IPS-18c (cell line): ENCODE results near the gene CUTC.

ENCODE experiments used
- H3K4me3 ChIP-seq: 2 replicates; pipeline ENCODE4 v1.7.0; 2013; ENCODE audit warnings: low read depth, mild to moderate bottlenecking, low read length, moderate library complexity; ENCODE audit not compliant: insufficient read depth
- H3K9me3 ChIP-seq: one replicate; pipeline ENCODE4 v1.6.1; 2013; ENCODE audit warnings: mild to moderate bottlenecking, low read length, moderate library complexity; ENCODE audit not compliant: control insufficient read depth, insufficient read depth

CUTC gene

GRCh38 chr10:99769706-99770105 lies 37.7 kb downstream of the CUTC start:
- no peak overlapping the region for H3K4me3 ChIP-seq
- no peaks in the 10 kb centered on the region for H3K9me3 ChIP-seq

GRCh38 chr10:99770408-99771045 lies 38.5 kb downstream of the CUTC start:
- Histone ChIP-seq H3K4me3 (no peak overlapping the region), H3K9me3 (no peaks in the 10 kb centered on the region)

DNA sequence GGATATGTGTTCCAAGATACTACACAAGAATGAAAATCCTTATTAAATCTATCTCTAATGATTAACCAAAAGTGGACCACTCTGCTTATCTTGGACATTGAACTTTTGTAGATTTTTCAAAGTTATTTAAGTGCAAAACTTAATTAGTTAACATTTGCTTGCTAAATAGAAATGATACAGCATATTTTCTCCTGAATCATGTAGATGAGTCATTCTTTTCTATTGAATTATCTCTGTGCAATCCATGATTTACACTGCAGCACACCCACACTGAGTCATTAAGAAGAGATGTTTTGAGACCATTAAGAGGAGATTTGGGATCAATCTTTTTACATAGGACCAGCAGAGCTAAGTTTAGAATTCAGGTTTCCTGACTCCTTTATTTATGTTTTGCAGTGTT lies 43.8 kb downstream of the CUTC start:
- H3K9me3 ChIP-seq = no peaks in the 10 kb centered on the region
- no peak overlapping the region for H3K4me3 ChIP-seq

- H3K9me3 ChIP-seq = no peaks in the 10 kb centered on the region
- no peak overlapping the region for H3K4me3 ChIP-seq
Observed at GRCh38 chr10:99777918-99778714, 46.1 kb downstream of the CUTC start.

DNA sequence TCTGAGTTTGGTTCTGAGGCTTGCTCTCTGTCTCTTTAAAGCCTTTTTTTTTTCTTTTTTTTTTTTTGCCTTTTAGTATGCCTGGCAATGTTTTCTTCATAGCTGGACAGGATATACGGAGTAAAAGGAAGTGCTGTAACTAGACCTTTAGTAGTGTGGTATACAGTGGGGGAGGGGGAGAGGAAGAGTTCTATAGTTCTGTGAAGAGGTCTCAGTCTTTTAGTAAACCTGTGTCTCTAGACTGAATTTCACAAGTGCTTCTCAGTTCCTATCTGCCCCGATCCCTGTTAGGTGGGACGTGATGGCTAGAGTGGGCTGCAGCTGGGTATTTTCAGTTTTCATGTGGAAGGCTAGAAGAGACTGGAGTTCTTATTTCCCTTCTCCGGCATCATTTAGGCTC lies 47.3 kb downstream of the CUTC start:
- no peak overlapping the region for H3K4me3 ChIP-seq
- H3K9me3 ChIP-seq = no peaks in the 10 kb centered on the region

DNA sequence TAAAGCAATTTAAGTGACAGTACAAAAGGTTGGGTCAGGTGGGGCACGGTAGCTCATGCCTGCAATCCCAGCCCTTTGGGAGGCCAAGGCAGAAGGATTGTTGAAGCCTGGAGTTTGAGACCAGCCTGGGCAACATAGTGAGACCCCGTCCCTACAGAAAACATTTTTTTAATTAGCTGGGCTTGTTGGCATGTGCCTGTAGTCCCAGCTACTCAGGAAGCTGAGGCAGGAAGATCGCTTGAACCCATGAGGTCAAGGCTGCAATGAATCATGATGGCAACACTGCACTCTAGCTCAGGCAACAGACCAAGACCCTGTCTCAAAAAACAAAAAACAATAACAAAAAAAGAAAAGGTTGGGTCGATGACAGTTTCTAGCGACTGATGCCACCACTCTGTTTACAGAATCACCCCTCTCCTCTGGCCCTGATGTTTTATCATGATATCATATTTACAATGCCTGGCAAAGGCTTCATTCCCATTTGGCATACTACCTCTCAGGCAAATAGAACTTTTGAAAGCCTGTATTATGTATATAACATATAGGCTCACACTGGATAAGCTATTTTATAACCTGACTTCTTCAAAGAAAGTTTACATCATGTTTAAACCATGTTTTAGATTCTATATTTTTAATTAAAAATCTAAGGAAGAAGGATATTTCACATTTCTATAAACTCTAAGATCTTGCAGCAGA lies 49.8 kb downstream of the CUTC start:
- Histone ChIP-seq H3K9me3 (no peaks in the 10 kb centered on the region), H3K4me3 (no peak overlapping the region)

DNA sequence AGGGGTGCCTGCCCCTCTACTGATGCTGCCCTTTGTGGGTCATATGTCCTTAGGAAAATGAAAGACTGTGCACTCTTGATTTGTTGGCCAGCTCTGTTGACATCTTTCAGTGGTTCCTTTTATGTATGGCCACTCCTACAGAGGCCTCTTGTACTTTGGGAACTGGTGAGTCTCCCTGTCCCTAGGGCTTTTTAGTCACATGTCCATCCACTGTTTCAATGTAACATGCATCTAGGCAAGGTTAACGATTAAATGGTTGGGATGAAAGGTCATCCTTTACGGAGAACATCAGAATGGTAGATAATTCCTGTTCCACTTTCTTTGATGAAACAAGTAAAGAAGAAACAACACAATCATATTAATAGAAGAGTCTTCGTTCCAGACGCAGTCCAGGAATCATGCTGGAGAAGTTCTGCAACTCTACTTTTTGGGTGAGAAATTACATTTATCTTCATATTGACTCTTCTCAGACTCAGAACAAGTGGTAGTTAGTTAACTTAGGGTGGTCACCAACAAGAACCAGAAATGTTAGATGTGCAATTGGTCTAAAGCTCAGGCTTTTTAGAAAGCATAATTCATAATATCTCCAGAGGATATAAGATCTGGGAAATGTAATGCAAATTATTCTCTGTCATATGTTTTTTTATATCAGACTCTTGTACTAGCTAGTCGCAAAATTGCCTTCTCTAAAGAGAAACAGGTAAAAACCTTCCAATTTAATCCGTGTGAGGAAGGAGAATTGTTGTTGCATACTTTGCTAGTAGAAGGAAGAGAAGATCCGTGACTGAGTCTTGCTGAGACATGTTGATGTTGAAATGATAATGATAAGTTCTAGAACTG lies 50.6 kb downstream of the CUTC start, which contains the start of gene ABCC2:
TSS of gene ABCC2 (plus strand) at position 194 of the 840 bp plus-strand sequence. CDS start at position 399, 205 bp downstream.
- no peak within 1 kb of the TSS for H3K4me3 ChIP-seq
- H3K9me3 ChIP-seq = no peaks in the 10 kb centered on the region

GRCh38 chr10:99784016-99784726 lies 52.1 kb downstream of the CUTC start:
- H3K9me3 ChIP-seq = no peaks in the 10 kb centered on the region

DNA sequence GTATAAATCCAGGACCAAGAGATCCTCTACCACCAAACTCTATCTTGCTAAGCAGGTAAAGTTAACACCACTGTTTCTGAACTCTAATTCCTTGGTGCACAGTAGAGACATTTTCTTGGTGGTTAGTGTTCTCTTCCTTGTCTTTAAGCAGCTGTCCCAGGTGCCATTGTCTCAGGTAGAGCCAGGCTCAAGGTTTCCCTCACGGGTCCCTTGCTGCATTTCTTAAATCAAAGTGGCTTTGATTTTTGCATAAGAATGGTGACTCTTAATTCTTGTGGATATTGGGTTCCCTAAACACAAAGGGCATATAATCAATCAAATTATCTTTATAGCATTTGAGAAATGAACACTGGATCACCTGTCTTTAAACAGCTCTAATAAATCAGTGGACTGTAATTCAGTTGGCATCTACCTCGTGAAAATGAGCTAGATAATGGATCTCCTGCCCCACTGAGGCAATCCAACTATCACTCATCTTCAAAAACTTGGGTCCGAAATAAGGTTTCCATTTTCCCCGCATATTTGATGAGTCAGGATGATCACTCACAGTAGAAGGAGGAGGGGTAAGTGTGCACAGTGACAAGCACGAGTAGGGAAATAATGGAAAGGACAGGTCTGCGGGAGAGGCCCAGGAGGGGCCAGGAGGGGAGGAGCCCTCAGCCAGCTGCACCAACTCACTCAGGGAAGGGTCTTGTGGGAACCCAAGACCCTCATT lies 52.9 kb downstream of the CUTC start:
- Histone ChIP-seq H3K9me3 (no peaks in the 10 kb centered on the region), H3K4me3 (no peak overlapping the region)

More at GRCh38 chr10:99784016-99784726, 52.1 kb downstream of the CUTC start:
- H3K4me3 ChIP-seq = no peak overlapping the region

DNA sequence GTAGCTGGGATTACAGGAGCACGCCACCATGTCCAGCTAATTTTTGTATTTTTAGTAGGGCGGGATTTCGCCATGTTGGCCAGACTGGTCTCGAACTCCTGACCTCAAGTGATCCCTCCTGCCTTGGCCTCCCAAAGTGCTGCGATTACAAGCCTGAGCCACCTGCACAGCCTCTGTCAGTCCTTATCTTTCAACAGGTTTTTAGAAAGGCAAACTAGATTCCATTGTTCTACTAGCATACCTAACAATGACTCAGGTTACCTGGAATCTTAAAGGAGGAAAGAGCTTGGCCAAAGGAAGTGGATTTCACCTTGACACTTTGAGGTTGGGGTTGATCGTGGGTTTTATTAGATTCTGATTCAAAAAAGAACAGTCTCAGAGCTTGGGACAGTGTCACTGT lies 53.6 kb downstream of the CUTC start:
- Histone ChIP-seq H3K4me3 (no peak overlapping the region), H3K9me3 (no peaks in the 10 kb centered on the region)

DNA sequence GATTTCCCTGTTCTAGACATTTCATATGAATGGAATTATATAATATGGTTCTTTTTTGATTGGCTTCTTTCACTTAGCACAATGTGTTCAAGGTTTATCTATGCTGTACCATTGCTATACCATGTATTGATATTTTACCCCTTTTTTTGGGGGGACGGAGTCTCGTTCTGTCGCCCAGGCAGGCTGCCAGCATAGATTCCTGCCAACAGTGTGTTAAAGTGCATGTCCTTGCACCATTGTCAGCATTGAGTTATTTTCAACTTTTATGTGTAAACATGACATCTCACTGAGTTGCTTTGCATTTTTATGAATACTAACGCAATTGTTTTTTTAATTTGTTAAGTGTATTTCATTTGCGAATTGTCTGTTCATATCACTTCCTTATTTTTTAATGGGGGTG lies 55.3 kb downstream of the CUTC start:
- H3K9me3 ChIP-seq = no peaks in the 10 kb centered on the region
- no peak overlapping the region for H3K4me3 ChIP-seq

GRCh38 chr10:99787782-99788445 lies 55.9 kb downstream of the CUTC start:
- H3K4me3 ChIP-seq = no peak overlapping the region

DNA sequence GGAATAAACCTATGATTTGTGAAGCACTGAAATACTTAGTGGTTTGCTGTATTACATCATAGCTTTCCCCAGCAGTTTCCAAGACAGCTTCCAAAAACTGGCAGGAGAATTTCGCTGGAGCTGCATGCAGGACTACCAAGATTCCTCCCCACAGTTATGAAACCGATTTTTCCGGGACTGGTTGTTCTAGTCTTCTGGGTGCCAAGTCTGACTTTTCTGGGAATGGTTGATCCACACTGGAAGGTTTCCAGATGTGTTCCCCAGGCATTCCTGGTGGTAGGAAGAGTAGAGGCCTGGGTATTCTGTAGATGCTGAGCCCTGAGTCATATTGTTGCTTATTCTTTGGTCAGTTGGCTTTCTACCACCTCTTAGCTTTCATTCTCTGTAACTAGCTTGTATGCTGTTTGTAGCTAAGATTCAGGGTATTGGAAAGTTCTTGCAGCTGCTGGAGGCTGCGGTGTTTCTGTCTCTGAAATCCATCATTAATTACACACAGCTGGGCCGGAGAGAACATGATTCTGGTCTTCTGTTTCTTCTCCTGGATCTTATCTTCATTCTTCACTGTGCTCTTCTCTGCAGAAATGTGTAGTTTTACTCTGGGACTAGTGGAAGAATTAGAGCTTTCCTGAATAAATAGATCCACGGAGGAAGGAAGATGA lies 56.7 kb downstream of the CUTC start:
- no peak overlapping the region for H3K4me3 ChIP-seq
- H3K9me3 ChIP-seq = no peaks in the 10 kb centered on the region

More at GRCh38 chr10:99787782-99788445, 55.9 kb downstream of the CUTC start:
- H3K9me3 ChIP-seq = no peaks in the 10 kb centered on the region

- Histone ChIP-seq H3K4me3 (no peak overlapping the region), H3K9me3 (no peaks in the 10 kb centered on the region)
Observed at GRCh38 chr10:99791831-99792230, 59.8 kb downstream of the CUTC start.

DNA sequence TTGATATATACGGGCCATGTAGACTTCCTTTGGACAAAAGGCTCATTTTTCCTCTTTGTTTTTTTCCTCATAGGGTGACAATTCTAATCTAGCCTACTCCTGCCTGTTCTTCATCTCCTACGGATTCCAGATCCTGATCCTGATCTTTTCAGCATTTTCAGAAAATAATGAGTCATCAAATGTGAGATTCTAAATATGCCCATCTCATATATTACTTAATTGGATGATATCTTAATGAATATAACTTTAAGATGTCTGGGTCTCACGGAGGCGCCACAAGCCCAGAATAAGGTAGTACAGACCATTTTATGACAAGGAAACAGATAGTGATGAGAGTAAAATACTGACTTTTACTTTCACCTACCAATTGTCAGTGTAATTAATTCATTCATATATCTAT lies 61.8 kb downstream of the CUTC start:
- H3K4me3 ChIP-seq = no peak overlapping the region
- no peaks in the 10 kb centered on the region for H3K9me3 ChIP-seq
